NCI-H2196 (cell line): ENCODE measurements around the gene HOXA9.

ENCODE experiments used
- DNase-seq: peaks from one replicate; lab custom pipeline; 2025; ENCODE audit not compliant: unreplicated experiment; lab: John Stamatoyannopoulos, UW

Gene HOXA9

GRCh38 chr7:27165089-27165995 is at the start of gene HOXA9:
Gene HOXA9 (minus strand): TSS chr7:27165537. CDS start chr7:27165457, 80 bp downstream.
- no peak for DNase-seq

- no peak for DNase-seq
Observed at GRCh38 chr7:27214239-27214950, 49.1 kb upstream of the HOXA9 start.

- no peak for DNase-seq
Observed at GRCh38 chr7:27213433-27214238, 48.3 kb upstream of the HOXA9 start.

GRCh38 chr7:27212497-27213432 is 47.4 kb upstream of the HOXA9 start:
- no peak for DNase-seq

GRCh38 chr7:27211764-27212204 is 46.4 kb upstream of the HOXA9 start:
- DNase-seq = no peak

GRCh38 chr7:27211084-27211446 is 45.7 kb upstream of the HOXA9 start:
- DNase-seq = no peak

- DNase-seq = peak; percentile 14
Observed at GRCh38 chr7:27210441-27211083, 45.2 kb upstream of the HOXA9 start.

- DNase-seq = no peak
Observed at GRCh38 chr7:27209933-27210440, 44.6 kb upstream of the HOXA9 start.

GRCh38 chr7:27208998-27209397 is 43.7 kb upstream of the HOXA9 start:
- no peak for DNase-seq

- no peak for DNase-seq
Observed at GRCh38 chr7:27207348-27207985, 42.1 kb upstream of the HOXA9 start.

- no peak for DNase-seq
Observed at GRCh38 chr7:27205325-27206280, 40.3 kb upstream of the HOXA9 start.

- no peak for DNase-seq
Observed at GRCh38 chr7:27204851-27205322, 39.5 kb upstream of the HOXA9 start.

GRCh38 chr7:27203964-27204594 is 38.7 kb upstream of the HOXA9 start:
- DNase-seq = no peak

GRCh38 chr7:27203365-27203953 is 38.1 kb upstream of the HOXA9 start:
- DNase-seq = no peak

- no peak for DNase-seq
Observed at GRCh38 chr7:27202862-27203134, 37.5 kb upstream of the HOXA9 start.

GRCh38 chr7:27202018-27202861 is 36.9 kb upstream of the HOXA9 start:
- no peak for DNase-seq
